ENCODE data around the gene ASPHD2. TPM values are rescaled to one million over a fixed set of nuclear protein-coding genes. Genes with fewer than 3 reads are reported as not detected.

ASPHD2 gene
- total and polyA plus RNA-seq, 10 of the 15 experiments (the other 5 are each of a cell fraction or from before 2014, with no cell fraction given) = 1.6 to 10.6 (median 5.2) TPM

- no peak for TF ChIP-seq HDAC2 (IDR thresholded peaks at IDR 0.05)
- TF ChIP-seq NRF1 (conservative IDR thresholded peaks at IDR 0.05; ENCODE audit: low read depth, low read length) = no peak
- TF ChIP-seq WRNIP1 (IDR thresholded peaks at IDR 0.05; ENCODE audit: borderline replicate concordance, low read depth, low read length) = no peak
- TF ChIP-seq SMAD1 (IDR thresholded peaks at IDR 0.05; ENCODE audit: low read depth, partially characterized antibody) = no peak
Observed at GRCh38 chr22:26394777-26395176, 34.3 kb upstream of the ASPHD2 start (continued).

DNA sequence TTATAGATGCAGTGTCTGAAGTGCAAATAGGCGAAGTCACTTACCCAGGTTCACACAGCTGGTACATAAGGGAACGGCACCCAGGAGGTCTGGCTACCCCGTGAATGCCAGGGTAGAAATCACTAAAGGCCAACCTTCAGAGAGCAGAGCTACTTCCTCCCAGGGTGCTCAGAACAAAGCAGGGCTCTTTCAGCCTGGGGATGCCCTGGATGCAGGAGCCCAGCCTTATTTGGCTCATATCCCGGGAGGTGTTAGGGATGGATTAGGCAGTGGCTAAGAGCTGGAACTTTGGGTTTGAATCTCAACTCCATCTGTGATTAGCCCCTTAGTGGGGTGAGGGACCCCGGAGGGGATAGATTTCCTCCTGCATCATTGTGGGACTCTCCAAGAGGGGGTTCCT lies 33.1 kb upstream of the ASPHD2 start:
- H3K9ac ChIP-seq (ENCODE audit: control insufficient read depth, insufficient read depth, low read length) = no peak overlapping the region
- intact Hi-C loops (cut with micrococcal nuclease; ENCODE audit: unreplicated experiment) = no loop called here
- no peak overlapping the region for H2AFZ ChIP-seq (ENCODE audit: control insufficient read depth, low read depth, low read length)
- no peak overlapping the region for H3K4me2 ChIP-seq (ENCODE audit: control insufficient read depth, insufficient read depth)
- in situ Hi-C loops (cut with MboI) = no loop called here
- H3K27me3 ChIP-seq (replicated peaks in 1 of 2; ENCODE audit: control insufficient read depth in 2 of 2, insufficient read depth in 2 of 2, low read length in 1 of 2) = no peaks in the 10 kb centered on the region; a peak in 3 of 4 replicates
- ChIA-PET POLR2A (no interaction called here), SMC1A (ENCODE audit: uncharacterized antibody, unreplicated experiment) (interaction anchor here (0.8 to 8.5 kb wide), 5 partner anchors 9 to 65 kb away, joined by 3 to 73 read pairs (median 3); no protein-coding TSS in a partner anchor), RAD21 (ENCODE audit: unreplicated experiment) (interaction anchor here (1.3 to 1.8 kb wide), 3 partner anchors 9 to 66 kb away, joined by 3 to 4 read pairs (median 3); no protein-coding TSS in a partner anchor), CTCF (interaction anchor here (1.3 to 10.2 kb wide), 5 partner anchors 9 to 224 kb away, joined by 3 to 111 read pairs (median 4); no protein-coding TSS in a partner anchor)
- H3K27ac ChIP-seq (ENCODE audit: control insufficient read depth, insufficient read depth) = no peak overlapping the region
- FAIRE-seq (no peak), ATAC-seq (no peak), DNase-seq (ENCODE audit: low read depth, low spot score) (no peak)
- 32% methylated on average over 5 of the region's 5 CpGs for WGBS (ENCODE audit: insufficient coverage, insufficient replicate concordance, low lambda C conversion rate, missing lambda C conversion rate)
- no peaks in the 10 kb centered on the region for H3K9me3 ChIP-seq (replicated peaks; ENCODE audit: control insufficient read depth, insufficient read depth, low read length)
- no peaks in the 10 kb centered on the region for H4K20me1 ChIP-seq (ENCODE audit: control insufficient read depth, insufficient read depth)
- H3K4me1 ChIP-seq (ENCODE audit: control insufficient read depth, insufficient read depth, low read length) = no peaks in the 10 kb centered on the region
- no peaks in the 10 kb centered on the region for H3K36me3 ChIP-seq (ENCODE audit: control insufficient read depth in 2 of 2, insufficient read depth in 2 of 2, low read length in 1 of 2)
- H3K4me3 ChIP-seq = no peak overlapping the region
- TF ChIP-seq, protein P1, sequence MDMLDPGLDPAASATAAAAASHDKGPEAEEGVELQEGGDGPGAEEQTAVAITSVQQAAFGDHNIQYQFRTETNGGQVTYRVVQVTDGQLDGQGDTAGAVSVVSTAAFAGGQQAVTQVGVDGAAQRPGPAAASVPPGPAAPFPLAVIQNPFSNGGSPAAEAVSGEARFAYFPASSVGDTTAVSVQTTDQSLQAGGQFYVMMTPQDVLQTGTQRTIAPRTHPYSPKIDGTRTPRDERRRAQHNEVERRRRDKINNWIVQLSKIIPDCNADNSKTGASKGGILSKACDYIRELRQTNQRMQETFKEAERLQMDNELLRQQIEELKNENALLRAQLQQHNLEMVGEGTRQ (IDR thresholded peaks at IDR 0.05; ENCODE audit: borderline replicate concordance, low read depth, low read length) = no peak
- TF ChIP-seq NFXL1 (IDR thresholded peaks at IDR 0.05; ENCODE audit: borderline replicate concordance) (no peak), EED (IDR thresholded peaks at IDR 0.05; ENCODE audit: low read depth) (no peak), FOS (IDR thresholded peaks at IDR 0.05; ENCODE audit: borderline replicate concordance, extremely low read depth, insufficient read length) (no peak), NR2F1 (conservative IDR thresholded peaks at IDR 0.05) (no peak), RUNX3 (IDR thresholded peaks at IDR 0.05; ENCODE audit: low read length) (no peak), ELK1 (IDR thresholded peaks at IDR 0.05; ENCODE audit: low read depth, low read length) (no peak), KLF5 (IDR thresholded peaks at IDR 0.05; ENCODE audit: partially characterized antibody) (no peak), TBL1XR1 (IDR thresholded peaks at IDR 0.05; ENCODE audit: low read depth, low read length) (no peak), IKZF2 (IDR thresholded peaks at IDR 0.05) (no peak), NR2C1 (IDR thresholded peaks at IDR 0.05) (no peak), ZNF207 (IDR thresholded peaks at IDR 0.05; ENCODE audit: borderline replicate concordance) (no peak), ZSCAN29 (IDR thresholded peaks at IDR 0.05) (no peak)
- TF ChIP-seq, protein P2, sequence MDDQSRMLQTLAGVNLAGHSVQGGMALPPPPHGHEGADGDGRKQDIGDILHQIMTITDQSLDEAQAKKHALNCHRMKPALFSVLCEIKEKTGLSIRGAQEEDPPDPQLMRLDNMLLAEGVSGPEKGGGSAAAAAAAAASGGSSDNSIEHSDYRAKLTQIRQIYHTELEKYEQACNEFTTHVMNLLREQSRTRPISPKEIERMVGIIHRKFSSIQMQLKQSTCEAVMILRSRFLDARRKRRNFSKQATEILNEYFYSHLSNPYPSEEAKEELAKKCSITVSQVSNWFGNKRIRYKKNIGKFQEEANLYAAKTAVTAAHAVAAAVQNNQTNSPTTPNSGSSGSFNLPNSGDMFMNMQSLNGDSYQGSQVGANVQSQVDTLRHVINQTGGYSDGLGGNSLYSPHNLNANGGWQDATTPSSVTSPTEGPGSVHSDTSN (IDR thresholded peaks at IDR 0.05; ENCODE audit: insufficient replicate concordance, low read depth, low read length) = no peak
- no peaks in the 10 kb centered on the region for H3K79me2 ChIP-seq (ENCODE audit: control insufficient read depth, insufficient read depth, low read length)
- BruUV-seq (replicated peaks) = no TSS peak
